Measurements from ENCODE around the gene PRDM13. TPM values are rescaled to one million over a fixed set of nuclear protein-coding genes. Genes with fewer than 3 reads are reported as not detected.

PRDM13 gene
- total RNA-seq, 1 donor from 2014 or later, result not detected

DNA sequence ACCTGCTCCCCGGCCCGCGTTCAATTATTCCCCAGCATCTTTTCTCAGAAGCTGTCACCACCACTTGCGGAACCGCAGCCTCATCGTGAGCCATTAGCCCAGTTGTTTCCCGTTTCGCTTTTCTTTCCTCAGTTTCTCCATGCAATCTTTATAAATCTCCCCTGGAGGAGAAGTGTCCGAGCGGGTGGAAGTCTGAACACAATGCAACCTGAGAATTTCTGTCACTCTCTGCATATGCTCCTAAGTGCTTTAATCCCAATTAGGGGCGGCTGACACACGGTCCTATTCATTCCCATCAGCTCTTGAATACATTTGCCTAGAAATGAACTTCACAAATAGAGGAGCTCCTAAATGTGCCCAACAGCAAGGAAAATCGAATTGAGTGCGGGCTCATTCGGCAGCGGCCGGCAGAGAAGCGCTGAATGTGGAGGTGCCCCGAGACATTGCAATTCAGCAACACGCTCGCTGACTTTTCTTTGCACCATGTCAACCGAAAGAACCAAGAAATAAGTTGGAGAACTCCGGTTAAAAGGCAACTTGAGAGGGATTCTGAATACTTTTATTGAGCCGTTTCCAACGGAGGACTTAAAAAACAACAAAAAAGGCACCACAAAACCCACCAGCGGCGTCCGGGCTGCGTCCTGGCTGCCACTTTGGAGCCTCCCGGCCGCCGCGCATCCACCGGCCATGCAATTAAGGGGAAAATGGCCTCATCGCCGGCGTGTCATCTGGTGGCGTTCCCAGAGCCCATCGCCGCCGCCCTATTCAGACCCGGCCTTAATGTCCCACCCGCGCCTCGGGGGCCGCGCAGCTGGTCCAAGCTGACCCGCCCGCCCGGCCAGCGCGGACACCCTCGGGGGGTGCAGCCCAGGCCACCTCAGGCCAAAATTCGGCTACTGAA is 3.9 kb upstream of the PRDM13 start:
- no peaks in the 10 kb centered on the region for H3K9me3 Mint-ChIP-seq
- H3K27me3 Mint-ChIP-seq (ENCODE audit: low read depth), result peaks cover 98% of the 10 kb centered on the region
- TF ChIP-seq, protein P1, sequence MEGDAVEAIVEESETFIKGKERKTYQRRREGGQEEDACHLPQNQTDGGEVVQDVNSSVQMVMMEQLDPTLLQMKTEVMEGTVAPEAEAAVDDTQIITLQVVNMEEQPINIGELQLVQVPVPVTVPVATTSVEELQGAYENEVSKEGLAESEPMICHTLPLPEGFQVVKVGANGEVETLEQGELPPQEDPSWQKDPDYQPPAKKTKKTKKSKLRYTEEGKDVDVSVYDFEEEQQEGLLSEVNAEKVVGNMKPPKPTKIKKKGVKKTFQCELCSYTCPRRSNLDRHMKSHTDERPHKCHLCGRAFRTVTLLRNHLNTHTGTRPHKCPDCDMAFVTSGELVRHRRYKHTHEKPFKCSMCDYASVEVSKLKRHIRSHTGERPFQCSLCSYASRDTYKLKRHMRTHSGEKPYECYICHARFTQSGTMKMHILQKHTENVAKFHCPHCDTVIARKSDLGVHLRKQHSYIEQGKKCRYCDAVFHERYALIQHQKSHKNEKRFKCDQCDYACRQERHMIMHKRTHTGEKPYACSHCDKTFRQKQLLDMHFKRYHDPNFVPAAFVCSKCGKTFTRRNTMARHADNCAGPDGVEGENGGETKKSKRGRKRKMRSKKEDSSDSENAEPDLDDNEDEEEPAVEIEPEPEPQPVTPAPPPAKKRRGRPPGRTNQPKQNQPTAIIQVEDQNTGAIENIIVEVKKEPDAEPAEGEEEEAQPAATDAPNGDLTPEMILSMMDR (IDR thresholded peaks at IDR 0.05; ENCODE audit: unreplicated experiment), result no peak
- H3K4me1 Mint-ChIP-seq, result peaks cover 10% of the 10 kb centered on the region
- no peak overlapping the region for H3K27ac Mint-ChIP-seq
- peak overlapping the region; percentile 22 for H3K4me3 Mint-ChIP-seq
- DNase-seq (ENCODE audit: low spot score in 2 of 2, unreplicated experiment in 2 of 2), result no peak
- no peaks in the 10 kb centered on the region for H3K36me3 Mint-ChIP-seq

DNA sequence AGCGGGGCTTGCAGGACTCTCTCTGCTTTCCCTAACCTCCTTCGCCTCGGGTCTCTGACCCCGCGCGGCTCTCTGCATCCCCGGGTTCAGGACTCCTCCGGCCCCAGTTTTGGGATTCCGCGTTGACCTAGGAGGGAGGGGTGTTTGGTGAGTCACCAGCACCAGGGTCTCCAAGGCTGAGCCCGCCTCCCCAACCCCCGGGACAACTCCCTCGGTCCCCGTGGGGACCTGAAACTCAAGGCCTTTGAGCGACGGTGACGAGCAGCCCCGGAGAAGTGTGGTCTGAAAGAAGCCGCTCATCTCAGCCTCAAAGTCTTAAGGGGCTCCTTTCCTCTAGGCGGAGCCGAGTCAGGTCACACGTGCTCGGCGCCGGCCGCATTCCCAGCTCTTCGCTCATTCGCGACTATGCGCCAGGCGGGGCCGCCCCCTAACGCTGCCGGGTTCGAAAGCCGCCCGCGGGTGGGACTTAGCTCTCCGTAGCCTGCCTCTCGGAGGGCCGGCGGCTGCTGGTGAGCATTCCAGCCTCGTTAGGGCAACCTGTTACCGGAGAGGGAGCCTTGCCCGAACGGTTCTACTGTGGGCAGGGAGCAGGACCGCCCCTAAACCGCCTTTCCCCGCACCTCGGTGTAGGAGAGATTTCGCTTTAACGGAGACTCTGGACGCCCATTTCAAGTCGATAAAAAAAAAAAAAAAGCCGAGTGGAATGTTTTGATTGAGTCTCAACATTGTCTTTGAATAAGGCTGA is 3.0 kb upstream of the PRDM13 start:
- peak in 1 of 2 experiments; percentile 65 for DNase-seq (ENCODE audit: low spot score in 2 of 2, unreplicated experiment in 2 of 2)
- TF ChIP-seq, protein P1 (IDR thresholded peaks at IDR 0.05; ENCODE audit: unreplicated experiment), result no peak
- peaks cover 98% of the 10 kb centered on the region for H3K27me3 Mint-ChIP-seq (ENCODE audit: low read depth)
- H3K36me3 Mint-ChIP-seq, result no peaks in the 10 kb centered on the region
- H3K4me3 Mint-ChIP-seq, result peak overlapping the region; percentile 41
- H3K4me1 Mint-ChIP-seq, result peaks cover 10% of the 10 kb centered on the region
- H3K27ac Mint-ChIP-seq, result no peak overlapping the region
- H3K9me3 Mint-ChIP-seq, result no peaks in the 10 kb centered on the region

DNA sequence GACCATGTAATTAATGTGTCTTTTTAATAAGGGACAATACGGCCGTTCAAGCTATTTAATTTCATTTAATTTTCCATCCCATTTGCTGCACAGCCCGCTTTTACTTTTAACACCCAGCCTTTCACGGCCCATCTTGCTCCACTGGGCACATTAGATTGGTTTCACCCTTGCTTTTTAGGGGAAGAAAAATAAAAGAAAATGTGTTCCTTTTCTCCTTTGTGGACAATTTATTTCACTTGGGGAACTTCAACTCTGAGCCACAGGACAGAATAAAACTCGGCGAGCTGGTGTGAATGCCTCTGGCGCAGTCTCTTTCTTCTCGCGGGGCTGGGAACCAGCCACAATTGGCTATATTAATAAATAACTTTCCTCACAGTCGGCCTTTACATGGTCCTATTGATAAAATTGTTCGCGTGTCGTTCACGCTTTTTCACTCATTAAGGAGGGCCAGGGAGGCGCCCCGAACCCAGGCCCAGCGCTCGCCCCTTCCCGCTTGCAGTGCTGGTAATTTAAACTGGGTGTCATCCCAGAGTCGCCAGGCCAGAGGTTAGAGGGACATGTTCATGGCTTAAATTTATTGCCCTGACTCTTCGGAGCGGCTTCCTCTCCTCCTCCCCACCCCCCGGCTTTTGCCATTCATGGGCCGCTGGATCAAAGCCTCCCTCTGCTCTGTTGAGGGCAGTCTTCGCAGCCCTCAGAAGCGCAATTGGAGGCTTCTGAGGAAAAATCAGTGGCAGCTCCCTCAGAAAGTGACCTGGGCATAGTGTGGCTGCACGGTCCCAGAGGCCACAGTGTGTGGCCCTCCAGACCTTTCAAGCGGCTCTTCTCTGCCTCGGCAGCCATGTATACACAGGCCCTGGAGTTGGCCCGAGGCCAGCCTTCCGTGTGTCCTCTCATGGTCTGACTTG is 2.2 kb upstream of the PRDM13 start:
- H3K4me1 Mint-ChIP-seq, result peaks cover 10% of the 10 kb centered on the region
- DNase-seq (ENCODE audit: low spot score in 2 of 2, unreplicated experiment in 2 of 2), result no peak
- no peak overlapping the region for H3K27ac Mint-ChIP-seq
- H3K4me3 Mint-ChIP-seq, result peak overlapping the region; percentile 41
- H3K9me3 Mint-ChIP-seq, result no peaks in the 10 kb centered on the region
- H3K36me3 Mint-ChIP-seq, result no peaks in the 10 kb centered on the region
- TF ChIP-seq, protein P1 (IDR thresholded peaks at IDR 0.05; ENCODE audit: unreplicated experiment), result no peak
- peaks cover 98% of the 10 kb centered on the region for H3K27me3 Mint-ChIP-seq (ENCODE audit: low read depth)

DNA sequence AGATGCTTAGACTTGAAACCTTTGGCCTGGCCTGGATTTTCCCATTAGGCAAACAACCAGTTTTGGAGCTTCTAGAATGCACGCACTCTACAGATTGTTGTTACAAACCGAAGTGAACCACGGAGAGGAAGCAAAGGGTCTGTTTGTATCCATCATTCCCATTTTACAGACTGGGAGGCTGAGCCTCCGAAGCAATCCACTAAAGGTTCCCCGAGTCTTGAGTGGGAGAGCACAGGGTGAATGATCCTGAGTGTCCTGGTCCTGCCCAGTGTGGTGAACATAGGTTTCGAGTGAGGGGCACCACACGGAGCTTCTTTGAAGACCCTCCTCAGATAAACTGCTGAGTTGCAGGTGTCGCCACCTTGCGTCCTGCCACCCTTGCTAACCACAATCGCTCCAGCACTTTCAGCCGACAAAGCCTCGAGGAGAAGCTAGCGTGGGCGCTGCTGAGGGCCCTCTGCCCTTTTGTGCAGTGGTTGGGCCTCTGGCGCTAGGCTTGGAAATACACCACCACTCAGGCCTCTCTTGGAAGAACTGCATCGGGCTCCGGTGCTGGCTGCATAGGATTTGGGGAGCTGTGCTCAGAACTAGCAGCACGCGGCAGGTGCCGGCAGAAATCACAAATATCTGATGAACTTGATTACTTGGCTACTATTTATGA is 1.4 kb upstream of the PRDM13 start:
- Mint-ChIP-seq H3K36me3 (no peaks in the 10 kb centered on the region), H3K4me1 (peaks cover 10% of the 10 kb centered on the region), H3K27me3 (ENCODE audit: low read depth) (peaks cover 98% of the 10 kb centered on the region), H3K4me3 (no peak overlapping the region), H3K27ac (no peak overlapping the region), H3K9me3 (no peaks in the 10 kb centered on the region)
- no peak for DNase-seq (ENCODE audit: low spot score in 2 of 2, unreplicated experiment in 2 of 2)
- TF ChIP-seq, protein P1 (IDR thresholded peaks at IDR 0.05; ENCODE audit: unreplicated experiment), result no peak

Data from mesothelial cell of epicardium (in vitro differentiated cells).